H1 (cell line): ENCODE results near the gene TRPV6. TPM values are rescaled to one million over a fixed set of nuclear protein-coding genes. Genes with fewer than 3 reads are reported as not detected.

Source experiments
- CTCF ChIA-PET: fragments of 300-600 bp; sonication (Branson Sonifier 250); formaldehyde crosslinking; loops from one replicate; lab custom pipeline; 2021; ENCODE audit not compliant: partially characterized antibody; lab: Charles Lee
- POLR2A ChIA-PET: fragments of 300-600 bp; sonication (Branson Sonifier 250); formaldehyde crosslinking; loops from one replicate; lab custom pipeline; 2021; ENCODE audit warnings: inconsistent platforms; ENCODE audit not compliant: partially characterized antibody; lab: Charles Lee
- DNase-seq, 2 experiments: peaks; one replicate each; pipeline versions ENCODE4 v3.0.0 to v3.0.0-alpha.2; 2010 to 2022; ENCODE audit warnings: low spot score in 2 of 2, low read depth in 1 of 2, mixed read lengths in 1 of 2
- FAIRE-seq: peaks from 2 replicates; lab custom pipeline; 2011; peaks lifted over from hg19 to GRCh38; lab: Jason Lieb, UNC
- H2AFZ ChIP-seq: 2 replicates; pipeline ENCODE4 v1.8.1; 2012; ENCODE audit warnings: low read length, inconsistent platforms
- H2AK5ac ChIP-seq: 2 replicates; pipeline ENCODE4 v1.6.1; 2013; ENCODE audit warnings: low read depth, low read length
- H2BK120ac ChIP-seq: replicated peaks from 2 replicates; pipeline ENCODE3; 2013; ENCODE audit warnings: low read depth, low read length, inconsistent platforms
- H2BK12ac ChIP-seq: 2 replicates; pipeline ENCODE4 v1.6.1; 2013; ENCODE audit warnings: low read depth, low read length
- H2BK15ac ChIP-seq: 2 replicates; pipeline ENCODE4 v1.6.1; 2013; ENCODE audit warnings: low read length
- H2BK20ac ChIP-seq: 2 replicates; pipeline ENCODE4 v1.6.1; 2013; ENCODE audit warnings: low read length
- H2BK5ac ChIP-seq: 2 replicates; pipeline ENCODE4 v1.6.1; 2013; ENCODE audit warnings: low read depth, low read length
- H3K14ac ChIP-seq: 2 replicates; pipeline ENCODE4 v1.6.1; 2013; ENCODE audit warnings: inconsistent platforms; ENCODE audit not compliant: insufficient read length
- H3K18ac ChIP-seq: 2 replicates; pipeline ENCODE4 v1.6.1; 2013; ENCODE audit warnings: low read length; ENCODE audit errors: extremely low read depth
- H3K23ac ChIP-seq: 2 replicates; pipeline ENCODE4 v1.6.1; 2013; ENCODE audit warnings: inconsistent platforms; ENCODE audit not compliant: insufficient read length
- H3K23me2 ChIP-seq: 2 replicates; pipeline ENCODE4 v1.6.1; 2013; ENCODE audit warnings: low read depth, low read length
- H3K27ac ChIP-seq: 2 replicates; pipeline ENCODE4 v1.6.1; 2011; ENCODE audit warnings: low read depth, low read length, inconsistent platforms
- H3K27me3 ChIP-seq, 4 experiments: replicated peaks in 1 of 4; 1 replicate in 1 of 4; 2 replicates in 3 of 4; pipeline versions ENCODE4 v1.6.1 to v1.8.1; 2011 to 2013; ENCODE audit warnings: low read length in 3 of 4, mild to moderate bottlenecking in 3 of 4, inconsistent platforms in 2 of 4, mixed read lengths in 2 of 4, moderate library complexity in 1 of 4; ENCODE audit not compliant: control insufficient read depth in 3 of 4, insufficient read depth in 3 of 4; ENCODE audit errors: extremely low read depth in 1 of 4
- H3K36me3 ChIP-seq, 4 experiments: 2 replicates each; pipeline versions ENCODE4 v1.6.1 to v1.8.1; 2011 to 2013; ENCODE audit warnings: mild to moderate bottlenecking in 4 of 4, low read length in 3 of 4, moderate library complexity in 2 of 4, control low read depth in 1 of 4, inconsistent platforms in 1 of 4; ENCODE audit not compliant: insufficient read depth in 4 of 4, control insufficient read depth in 2 of 4
- H3K4ac ChIP-seq: replicated peaks from 2 replicates; pipeline ENCODE3; 2013; ENCODE audit warnings: low read length, low read depth, mixed read lengths, inconsistent platforms; ENCODE audit not compliant: insufficient read length
- H3K4me1 ChIP-seq, 4 experiments: replicated peaks in 1 of 4; 1 replicate in 1 of 4; 2 replicates in 3 of 4; pipeline versions ENCODE4 v1.6.1 to v1.8.1; 2011 to 2013; ENCODE audit warnings: low read length in 3 of 4, inconsistent platforms in 2 of 4, mixed read lengths in 1 of 4; ENCODE audit not compliant: insufficient read depth in 4 of 4, control insufficient read depth in 3 of 4
- H3K4me2 ChIP-seq, 2 experiments: 2 replicates each; pipeline versions ENCODE4 v1.6.1 to v1.8.1; 2011 to 2013; ENCODE audit warnings: low read depth in 2 of 2, low read length in 2 of 2, control low read depth in 1 of 2, inconsistent platforms in 1 of 2, mild to moderate bottlenecking in 1 of 2; ENCODE audit not compliant: insufficient read depth in 1 of 2
- H3K4me3 ChIP-seq, 4 experiments: fragments of 200-600, 300-600 bp in 1 of 4; sonication (generic), shearing (Covaris generic), sonication (Bioruptor Twin) in 1 of 4; 2 replicates each; pipeline versions ENCODE4 v1.5.1 to v1.8.1; 2011 to 2016; ENCODE audit warnings: low read length in 4 of 4, low read depth in 3 of 4, control low read depth in 2 of 4, inconsistent platforms in 2 of 4, mild to moderate bottlenecking in 2 of 4, mixed read lengths in 1 of 4, moderate library complexity in 1 of 4; ENCODE audit not compliant: insufficient read depth in 2 of 4; ENCODE audit errors: extremely low read depth in 1 of 4
- H3K56ac ChIP-seq: replicated peaks from 2 replicates; pipeline ENCODE3; 2013; ENCODE audit warnings: low read depth, mild to moderate bottlenecking, mixed read lengths, low read length, inconsistent platforms; ENCODE audit not compliant: insufficient read length
- H3K79me1 ChIP-seq: 2 replicates; pipeline ENCODE4 v1.6.1; 2013; ENCODE audit warnings: low read depth, low read length, control low read depth
- H3K79me2 ChIP-seq, 2 experiments: 2 replicates each; pipeline versions ENCODE4 v1.6.1 to v1.8.1; 2012 to 2013; ENCODE audit warnings: low read length in 2 of 2, mild to moderate bottlenecking in 2 of 2, inconsistent platforms in 1 of 2; ENCODE audit not compliant: insufficient read depth in 2 of 2, control insufficient read depth in 1 of 2
- H3K9ac ChIP-seq, 4 experiments: replicated peaks in 1 of 4; 1 replicate in 1 of 4; 2 replicates in 3 of 4; pipeline versions ENCODE4 v1.6.1 to v1.8.1; 2011 to 2013; ENCODE audit warnings: low read depth in 3 of 4, low read length in 3 of 4, control low read depth in 2 of 4, mild to moderate bottlenecking in 2 of 4, moderate library complexity in 2 of 4, inconsistent platforms in 1 of 4; ENCODE audit errors: extremely low read depth in 1 of 4
- H3K9me3 ChIP-seq, 2 experiments: 2 replicates each; pipeline versions ENCODE4 v1.6.1 to v1.8.1; 2012 to 2013; ENCODE audit warnings: mild to moderate bottlenecking in 2 of 2, moderate library complexity in 2 of 2, control low read depth in 1 of 2, inconsistent platforms in 1 of 2, low read depth in 1 of 2, low read length in 1 of 2, mixed read lengths in 1 of 2; ENCODE audit not compliant: insufficient read depth in 2 of 2
- H4K20me1 ChIP-seq, 2 experiments: replicated peaks in 1 of 2; 2 replicates each; pipeline versions ENCODE3 to v1.8.1; 2011 to 2013; ENCODE audit warnings: inconsistent platforms in 2 of 2, low read length in 2 of 2, mild to moderate bottlenecking in 1 of 2; ENCODE audit not compliant: insufficient read depth in 2 of 2, control insufficient read depth in 1 of 2
- H4K5ac ChIP-seq: 2 replicates; pipeline ENCODE4 v1.6.1; 2013; ENCODE audit warnings: low read length, low read depth, mixed read lengths, inconsistent platforms; ENCODE audit not compliant: insufficient read length
- H4K8ac ChIP-seq: 2 replicates; pipeline ENCODE4 v1.8.0; 2013; ENCODE audit warnings: mild to moderate bottlenecking, moderate library complexity, low read length, inconsistent platforms; ENCODE audit not compliant: insufficient read depth; ENCODE audit errors: extremely low read depth
- H4K91ac ChIP-seq: replicated peaks from 2 replicates; pipeline ENCODE3; 2013; ENCODE audit warnings: low read length, mixed read lengths, inconsistent platforms; ENCODE audit not compliant: insufficient read length
- EP300 ChIP-seq, 2 experiments: IDR thresholded peaks; 1 replicate in 1 of 2; 2 replicates in 1 of 2; pipeline ENCODE4 v1.6.1; 2011 to 2012; ENCODE audit warnings: low read depth in 2 of 2, low read length in 2 of 2, mild to moderate bottlenecking in 2 of 2, borderline replicate concordance in 1 of 2, inconsistent platforms in 1 of 2, moderate library complexity in 1 of 2
- MAFK ChIP-seq: IDR thresholded peaks from 2 replicates; pipeline ENCODE4 v1.6.1; 2012; ENCODE audit warnings: low read depth, mild to moderate bottlenecking, improper control_type of control experiment, low read length
- NRF1 ChIP-seq: IDR thresholded peaks from 2 replicates; pipeline ENCODE4 v1.6.1; 2011; ENCODE audit warnings: mild to moderate bottlenecking, low read depth, low read length, improper control_type of control experiment
- RAD21 ChIP-seq, 2 experiments: IDR thresholded peaks in 1 of 2; conservative IDR thresholded peaks in 1 of 2; 2 replicates each; pipeline ENCODE4 v1.6.1; 2011; ENCODE audit warnings: low read depth in 2 of 2, low read length in 2 of 2, improper control_type of control experiment in 1 of 2, inconsistent platforms in 1 of 2, mild to moderate bottlenecking in 1 of 2, moderate library complexity in 1 of 2
- SAP30 ChIP-seq: fragments of 300-600 bp; sonication (generic); IDR thresholded peaks from 2 replicates; pipeline ENCODE4 v1.7.1; 2012; ENCODE audit warnings: low read length, moderate library complexity, mild to moderate bottlenecking, inconsistent platforms; ENCODE audit not compliant: insufficient read depth, insufficient replicate concordance
- TBP ChIP-seq: IDR thresholded peaks from 2 replicates; pipeline ENCODE4 v1.6.1; 2011; ENCODE audit warnings: low read depth, low read length, improper control_type of control experiment
- YY1 ChIP-seq: IDR thresholded peaks from 2 replicates; pipeline ENCODE4 v1.6.1; 2011; ENCODE audit warnings: low read depth, mild to moderate bottlenecking, low read length
- WGBS, 2 experiments: shearing (Covaris generic) in 1 of 2; methylation state at CpG; one replicate each; pipeline versions ENCODE4 v1.1.6 to v1.1.7; 2013 to 2015; ENCODE audit warnings: low lambda C conversion rate in 2 of 2, mixed read lengths in 2 of 2, inconsistent platforms in 1 of 2, low coverage in 1 of 2, missing lambda C conversion rate in 1 of 2; ENCODE audit not compliant: insufficient replicate concordance in 2 of 2, insufficient coverage in 1 of 2, insufficient read length in 1 of 2; ENCODE audit errors: extremely low coverage in 1 of 2, missing lambda C conversion rate in 1 of 2; 5-methylcytosine and 5-hydroxymethylcytosine counted together
- polyA plus RNA-seq, 7 experiments: library from polyadenylated mRNA; depleted of rRNA in 3 of 7; stranded (reverse) in 5 of 7; unstranded in 2 of 7; fragments of >200 nt in 5 of 7; fragments of 200-250 nt in 2 of 7; gene quantifications; 1 replicate in 5 of 7; 2 replicates in 1 of 7; 4 replicates in 1 of 7; pipeline versions ENCODE4 v1.2.1 to v1.2.3, GENCODE V29; 2011 to 2013; ENCODE audit warnings: missing spikeins in 2 of 7, mixed read lengths in 2 of 7
- total RNA-seq: library from RNA; stranded (reverse); fragmentation: NEBNext Ultra II Directional; extraction: Animal tissue kit (Norgen Biotek cat#: 25700); gene quantifications from 2 replicates; pipeline ENCODE4 v1.2.1, GENCODE V29; 2021
- TF ChIP-seq, protein P1 (sequence below), 3 experiments: IDR thresholded peaks; 1 replicate in 2 of 3; 2 replicates in 1 of 3; pipeline versions ENCODE4 v1.5.1 to v1.6.1; 2011; ENCODE audit warnings: low read length in 3 of 3, mild to moderate bottlenecking in 3 of 3, inconsistent platforms in 2 of 3, low read depth in 1 of 3, moderate library complexity in 1 of 3; ENCODE audit not compliant: insufficient read depth in 1 of 3; ENCODE audit errors: control extremely low read depth in 1 of 3
- TF ChIP-seq, protein P2 (sequence below): IDR thresholded peaks from 2 replicates; pipeline ENCODE4 v1.6.1; 2011; ENCODE audit warnings: low read length, improper control_type of control experiment

Gene TRPV6
- total and polyA plus RNA-seq, 2 of the 8 experiments (the other 6 are each of a cell fraction or from before 2014, with no cell fraction given): 0.52 to 1.1 TPM

DNA sequence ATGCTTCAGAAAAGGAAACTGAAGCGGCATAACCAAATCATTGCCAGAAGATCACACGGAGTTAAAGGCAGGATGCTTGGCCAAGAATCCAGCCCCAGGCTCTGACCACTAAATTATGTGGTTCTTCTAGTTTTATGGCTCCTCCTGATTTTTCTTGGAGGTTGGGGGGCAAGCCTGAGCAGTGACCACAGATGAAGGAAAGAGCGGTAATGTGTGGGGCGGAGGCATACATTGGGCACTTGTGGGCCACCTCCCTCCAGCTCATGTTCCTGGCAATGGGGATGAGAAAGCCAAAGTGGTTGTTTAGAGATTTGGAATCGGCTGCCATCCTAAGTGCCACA is 3.2 kb downstream of the TRPV6 start:
- H3K23ac ChIP-seq: no peak overlapping the region
- H3K27ac ChIP-seq: no peak overlapping the region
- H4K91ac ChIP-seq: no peak overlapping the region
- no peaks in the 10 kb centered on the region for H3K79me2 ChIP-seq
- FAIRE-seq: no peak
- no peak overlapping the region for H2AFZ ChIP-seq
- no peaks in the 10 kb centered on the region for H3K9me3 ChIP-seq
- no peak overlapping the region for H2AK5ac ChIP-seq
- CTCF ChIA-PET: interaction anchor here (0.6 to 13.9 kb wide), 19 partner anchors 11 to 524 kb away, joined by 3 to 332 read pairs (median 10); partner anchors contain the start of genes EPHB6, LLCFC1 and TRPV5
- no peak overlapping the region for H2BK5ac ChIP-seq
- no peak overlapping the region for H3K9ac ChIP-seq
- H3K14ac ChIP-seq: no peak overlapping the region
- H2BK15ac ChIP-seq: no peak overlapping the region
- H4K20me1 ChIP-seq: no peaks in the 10 kb centered on the region
- H3K4ac ChIP-seq: no peak overlapping the region
- 84% methylated on average over 5 of the region's 5 CpGs; no CpG with 5 or more reads in 1 of the 2 experiments for WGBS, 2 experiments
- TF ChIP-seq EP300 (IDR thresholded peaks at IDR 0.05; ENCODE audit: borderline replicate concordance in 1 of 2, low read depth in 2 of 2, low read length in 2 of 2) (no peak), NRF1 (no peak), MAFK (no peak), SAP30 (no peak), TBP (no peak), RAD21 (IDR thresholded peaks at IDR 0.05 in 1 of 2, conservative IDR thresholded peaks at IDR 0.05 in 1 of 2; ENCODE audit: low read depth in 2 of 2, low read length in 2 of 2) (no peak), YY1 (no peak)
- TF ChIP-seq, protein P1, sequence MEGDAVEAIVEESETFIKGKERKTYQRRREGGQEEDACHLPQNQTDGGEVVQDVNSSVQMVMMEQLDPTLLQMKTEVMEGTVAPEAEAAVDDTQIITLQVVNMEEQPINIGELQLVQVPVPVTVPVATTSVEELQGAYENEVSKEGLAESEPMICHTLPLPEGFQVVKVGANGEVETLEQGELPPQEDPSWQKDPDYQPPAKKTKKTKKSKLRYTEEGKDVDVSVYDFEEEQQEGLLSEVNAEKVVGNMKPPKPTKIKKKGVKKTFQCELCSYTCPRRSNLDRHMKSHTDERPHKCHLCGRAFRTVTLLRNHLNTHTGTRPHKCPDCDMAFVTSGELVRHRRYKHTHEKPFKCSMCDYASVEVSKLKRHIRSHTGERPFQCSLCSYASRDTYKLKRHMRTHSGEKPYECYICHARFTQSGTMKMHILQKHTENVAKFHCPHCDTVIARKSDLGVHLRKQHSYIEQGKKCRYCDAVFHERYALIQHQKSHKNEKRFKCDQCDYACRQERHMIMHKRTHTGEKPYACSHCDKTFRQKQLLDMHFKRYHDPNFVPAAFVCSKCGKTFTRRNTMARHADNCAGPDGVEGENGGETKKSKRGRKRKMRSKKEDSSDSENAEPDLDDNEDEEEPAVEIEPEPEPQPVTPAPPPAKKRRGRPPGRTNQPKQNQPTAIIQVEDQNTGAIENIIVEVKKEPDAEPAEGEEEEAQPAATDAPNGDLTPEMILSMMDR (IDR thresholded peaks at IDR 0.05; ENCODE audit: control extremely low read depth in 1 of 3, insufficient read depth in 1 of 3, low read depth in 1 of 3, low read length in 3 of 3): no peak
- TF ChIP-seq, protein P2, sequence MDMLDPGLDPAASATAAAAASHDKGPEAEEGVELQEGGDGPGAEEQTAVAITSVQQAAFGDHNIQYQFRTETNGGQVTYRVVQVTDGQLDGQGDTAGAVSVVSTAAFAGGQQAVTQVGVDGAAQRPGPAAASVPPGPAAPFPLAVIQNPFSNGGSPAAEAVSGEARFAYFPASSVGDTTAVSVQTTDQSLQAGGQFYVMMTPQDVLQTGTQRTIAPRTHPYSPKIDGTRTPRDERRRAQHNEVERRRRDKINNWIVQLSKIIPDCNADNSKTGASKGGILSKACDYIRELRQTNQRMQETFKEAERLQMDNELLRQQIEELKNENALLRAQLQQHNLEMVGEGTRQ: no peak
- TF ChIP-seq, all 59 proteins: peak for 0
- no peaks in the 10 kb centered on the region for H3K79me1 ChIP-seq
- H3K27me3 ChIP-seq: 0 out of 7 replicates have a peak, but pooled peaks cover 0 to 2% (median 0%) of the 10 kb centered on the region in 4 experiments
- H4K5ac ChIP-seq: no peak overlapping the region
- no peak overlapping the region for H3K4me2 ChIP-seq
- no peak overlapping the region for H2BK12ac ChIP-seq
- no peak overlapping the region for H3K4me3 ChIP-seq
- H3K56ac ChIP-seq: no peak overlapping the region
- no peak for DNase-seq
- POLR2A ChIA-PET: interaction anchor here (1.2 kb wide), 1 partner anchor 9 kb away, joined by 3 read pairs; no protein-coding TSS in a partner anchor
- no peaks in the 10 kb centered on the region for H3K36me3 ChIP-seq
- peaks cover 0 to 8% (median 2%) of the 10 kb centered on the region in 4 experiments; a peak in 2 of 7 replicates for H3K4me1 ChIP-seq
- peaks cover 2% of the 10 kb centered on the region; the same call in 1 of the 2 replicates for H3K23me2 ChIP-seq
- H4K8ac ChIP-seq: no peak overlapping the region
- H3K18ac ChIP-seq: no peak overlapping the region
- H2BK20ac ChIP-seq: no peak overlapping the region
- H2BK120ac ChIP-seq: no peak overlapping the region
